ENCODE measurements around the gene LGMN. TPM values are rescaled to one million over a fixed set of nuclear protein-coding genes. Genes with fewer than 3 reads are reported as not detected.
"Not testable (repeated sequence)": the region's sequence is repeated elsewhere in the genome, so short reads cannot be mapped to it uniquely, and the experiment has no call there.

The LGMN gene
- total RNA-seq (2014; rRNA removed; shearing (Covaris generic)) = 51.5 and 62.2 TPM in 2 replicates

GRCh38 chr14:92748259-92749016, at the start of gene LGMN:
Gene LGMN (minus strand): TSS chr14:92748627. CDS start chr14:92732786, 15,841 bp downstream.
- peak; percentile 87 for DNase-seq (ENCODE audit: low spot score)

- no peak for DNase-seq (ENCODE audit: low spot score)
Observed at GRCh38 chr14:92794961-92795360, 46.5 kb upstream of the LGMN start.

DNA sequence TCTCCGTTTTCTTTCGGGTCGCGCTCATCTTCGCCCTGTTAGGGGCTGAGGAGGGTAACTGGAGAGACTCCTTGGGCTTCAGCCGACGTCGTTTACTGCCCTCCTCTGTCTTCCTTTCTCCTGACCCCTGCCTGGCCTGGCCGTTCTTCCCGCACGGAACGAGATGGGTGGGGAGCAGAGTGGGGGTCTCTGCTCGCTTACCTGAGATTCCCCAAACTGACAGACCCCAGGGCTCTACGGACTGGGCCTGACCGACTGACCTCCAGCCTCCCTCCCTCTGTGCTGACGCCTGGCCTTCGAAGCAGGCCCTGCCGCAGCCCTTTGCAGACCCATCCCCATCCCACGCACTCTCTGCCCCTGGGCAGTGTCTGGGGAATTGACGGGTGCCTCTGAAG, 46.1 kb upstream of the LGMN start:
- no peak for DNase-seq (ENCODE audit: low spot score)

GRCh38 chr14:92793709-92794546, 45.5 kb upstream of the LGMN start, which contains the start of gene GOLGA5:
Gene GOLGA5 (plus strand): TSS chr14:92794305. CDS start chr14:92797438, 3,133 bp downstream.
- DNase-seq (ENCODE audit: low spot score) = peak; percentile 94

GRCh38 chr14:92792885-92793284, 44.5 kb upstream of the LGMN start:
- no peak for DNase-seq (ENCODE audit: low spot score)

GRCh38 chr14:92789457-92790089, 41.1 kb upstream of the LGMN start:
- no peak for DNase-seq (ENCODE audit: low spot score)

DNA sequence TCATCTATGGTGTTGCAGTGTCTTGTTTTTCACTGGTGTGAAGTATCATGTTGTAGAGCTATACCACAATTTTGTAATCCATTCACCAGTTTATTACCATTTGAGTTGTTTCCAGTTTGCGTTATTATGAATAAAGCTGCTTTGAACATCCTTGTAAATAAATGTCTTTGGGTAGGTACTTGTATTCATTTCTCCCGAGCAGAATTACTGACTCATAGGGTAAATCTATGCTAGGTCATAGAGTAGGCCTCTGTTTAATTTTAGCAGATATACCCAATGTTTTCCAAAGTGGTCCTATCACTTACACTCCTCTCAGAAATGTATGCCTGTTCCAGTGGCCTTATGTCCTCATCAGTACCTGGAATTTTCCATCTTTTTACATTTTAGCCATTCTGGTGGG, 39.1 kb upstream of the LGMN start:
- no peak for DNase-seq (ENCODE audit: low spot score)

DNA sequence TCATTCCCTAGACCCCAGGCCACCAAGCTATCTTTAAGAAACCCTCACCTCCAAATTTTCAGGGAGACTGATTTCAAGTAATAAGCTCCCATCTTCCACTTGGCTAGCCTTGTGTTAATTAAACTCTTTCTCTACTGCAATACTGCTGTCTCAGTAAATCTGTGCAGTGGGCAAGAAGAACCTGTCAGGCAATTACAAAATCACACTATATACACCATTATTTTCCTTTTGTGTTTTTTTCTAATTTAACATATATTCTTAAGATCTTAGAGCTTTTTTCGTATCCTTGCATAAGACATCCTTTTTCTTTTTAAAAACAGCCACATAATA, 38.0 kb upstream of the LGMN start:
- no peak for DNase-seq (ENCODE audit: low spot score)

DNA sequence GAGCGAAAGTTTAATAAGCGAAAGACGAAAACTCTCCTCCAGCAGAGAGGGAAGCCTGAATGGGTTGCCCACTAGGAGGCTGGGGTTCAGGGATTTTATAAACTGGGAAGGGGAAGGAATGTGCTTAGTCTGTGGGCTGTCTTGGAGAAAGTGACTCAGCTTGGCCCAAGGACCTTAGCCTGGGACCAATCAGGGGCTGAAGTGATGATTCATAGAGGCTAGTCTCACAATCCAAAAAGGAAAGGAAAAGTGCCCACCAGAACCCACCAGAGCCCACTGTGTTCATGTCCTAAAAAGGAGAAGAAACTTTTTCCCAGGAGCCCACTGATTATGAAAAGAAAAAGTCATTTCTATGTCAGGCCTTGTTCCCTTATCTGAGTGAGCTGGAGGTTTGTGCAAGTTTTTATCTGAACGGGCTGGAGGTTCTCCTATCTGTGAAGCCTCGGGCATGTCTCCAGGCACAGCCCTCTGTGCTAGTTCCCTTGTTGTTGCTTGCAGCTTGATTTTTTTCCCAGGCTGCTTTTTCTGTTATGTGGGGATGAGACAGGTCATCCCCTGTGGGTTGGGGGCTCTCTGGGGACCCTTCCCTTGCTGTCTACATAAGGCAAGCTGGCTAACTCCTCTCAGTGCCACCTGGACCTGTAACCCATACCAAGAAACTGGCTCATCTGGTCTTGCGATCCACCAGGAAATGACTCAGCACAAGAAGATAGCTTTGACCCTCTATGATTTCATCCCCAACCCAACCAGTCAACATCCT, 37.4 kb upstream of the LGMN start:
- DNase-seq (ENCODE audit: low spot score) = no peak

DNA sequence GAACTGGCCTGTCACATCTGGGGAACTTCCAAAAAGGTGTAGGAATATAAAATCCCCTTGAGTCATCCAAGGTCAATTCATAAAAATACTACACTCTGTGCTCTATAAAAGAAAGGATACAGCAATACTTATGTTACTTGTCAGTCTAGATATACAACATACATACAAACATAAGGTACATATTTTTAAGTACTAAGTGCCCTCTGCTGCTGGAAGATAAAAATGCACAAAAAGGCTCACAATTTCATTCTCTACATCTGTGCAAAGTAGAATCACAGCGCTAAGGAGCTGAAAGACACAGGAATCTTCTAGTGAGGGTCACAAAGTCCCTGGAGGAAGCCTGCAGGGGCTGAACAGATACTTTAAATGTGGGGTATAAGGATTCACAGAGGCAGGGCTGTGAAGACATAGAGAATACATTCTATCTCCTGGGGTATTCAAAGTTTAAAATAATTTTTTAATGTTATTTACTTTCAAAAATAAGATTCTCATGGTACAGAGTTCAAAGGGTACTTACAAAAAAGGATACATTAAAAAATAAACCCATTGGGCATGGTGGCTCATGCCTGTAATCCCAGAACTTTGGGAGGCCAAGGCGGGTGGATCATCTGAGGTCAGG, 35.5 kb upstream of the LGMN start:
- DNase-seq (ENCODE audit: low spot score) = peak; percentile 66

GRCh38 chr14:92781350-92781749, 32.9 kb upstream of the LGMN start:
- no peak for DNase-seq (ENCODE audit: low spot score)

GRCh38 chr14:92780444-92781232, 32.2 kb upstream of the LGMN start:
- no peak for DNase-seq (ENCODE audit: low spot score)

DNA sequence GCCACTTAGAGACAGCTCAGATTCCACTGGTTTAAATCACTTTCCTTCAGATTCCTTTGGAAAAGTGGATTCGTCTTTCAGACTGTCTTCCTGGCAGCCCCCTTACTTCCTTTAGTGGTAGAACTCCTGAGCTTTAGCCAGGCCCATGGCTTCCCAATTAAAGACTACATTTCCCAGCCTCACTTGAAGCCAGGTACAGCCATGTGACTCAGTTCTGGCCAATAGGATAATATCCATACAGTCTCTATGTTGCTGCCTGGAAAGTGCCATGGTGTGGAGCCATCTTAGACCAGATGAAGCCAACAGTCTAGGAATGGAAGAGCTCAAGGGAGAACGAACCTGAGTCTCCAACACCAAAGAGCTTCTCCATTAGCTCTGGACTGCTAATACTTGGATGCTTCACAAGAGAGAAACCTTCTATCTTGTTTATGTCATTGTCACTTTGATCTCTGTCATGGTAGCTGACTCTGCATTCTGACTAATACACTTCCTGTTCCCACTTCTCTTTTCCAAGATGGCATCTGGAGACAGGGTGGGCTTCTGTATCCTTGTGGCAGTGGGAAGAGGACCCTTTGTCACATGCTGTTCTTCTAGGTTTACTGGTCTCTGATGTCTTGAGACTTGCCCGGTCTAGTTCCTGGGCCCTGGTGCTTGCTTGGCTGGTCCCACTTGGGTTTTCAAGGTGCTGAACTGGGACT, 30.6 kb upstream of the LGMN start:
- DNase-seq (ENCODE audit: low spot score) = not testable (repeated sequence)

DNA sequence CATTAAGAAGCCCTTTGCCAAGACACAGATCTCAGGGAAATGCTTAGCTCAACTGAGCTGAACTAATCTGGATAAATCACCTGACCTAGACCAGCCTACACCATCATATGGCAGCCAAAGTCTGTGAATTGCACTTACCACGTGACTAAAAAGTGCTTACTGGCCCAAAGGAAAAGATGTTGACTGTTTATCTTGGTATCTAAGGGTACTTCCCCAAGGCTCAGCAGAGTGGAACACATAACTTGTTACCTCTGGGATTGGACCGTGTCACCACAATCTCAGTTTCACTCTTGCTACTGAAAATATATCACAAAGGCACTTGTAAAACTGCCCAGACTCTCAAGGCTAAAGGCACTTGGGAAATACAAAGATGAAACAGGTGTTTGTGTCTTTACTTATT, 26.9 kb upstream of the LGMN start:
- not testable (repeated sequence) for DNase-seq (ENCODE audit: low spot score)

DNA sequence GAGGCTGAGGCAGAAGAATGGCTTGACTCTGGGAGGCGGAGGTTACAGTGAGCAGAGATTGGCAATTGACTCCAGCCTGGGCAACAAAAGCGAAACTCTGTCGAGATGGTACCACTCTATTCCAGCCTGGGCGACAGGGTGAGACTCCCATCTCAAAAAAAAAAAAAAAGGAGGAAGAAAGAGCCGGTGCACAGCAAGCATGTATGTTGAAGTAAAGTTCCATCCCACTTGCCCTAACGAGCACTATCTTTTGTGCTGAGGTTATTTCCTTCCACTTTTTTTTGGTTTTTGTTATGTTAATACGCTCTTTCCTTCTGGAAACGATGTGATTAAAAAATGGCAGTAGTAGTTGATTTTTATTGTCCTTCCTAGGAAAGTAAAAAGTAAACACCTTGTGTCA, 26.1 kb upstream of the LGMN start:
- DNase-seq (ENCODE audit: low spot score) = no peak

- no peak for DNase-seq (ENCODE audit: low spot score)
Observed at GRCh38 chr14:92770484-92770883, 22.1 kb upstream of the LGMN start.

- DNase-seq (ENCODE audit: low spot score) = no peak
Observed at GRCh38 chr14:92768795-92769194, 20.4 kb upstream of the LGMN start.

DNA sequence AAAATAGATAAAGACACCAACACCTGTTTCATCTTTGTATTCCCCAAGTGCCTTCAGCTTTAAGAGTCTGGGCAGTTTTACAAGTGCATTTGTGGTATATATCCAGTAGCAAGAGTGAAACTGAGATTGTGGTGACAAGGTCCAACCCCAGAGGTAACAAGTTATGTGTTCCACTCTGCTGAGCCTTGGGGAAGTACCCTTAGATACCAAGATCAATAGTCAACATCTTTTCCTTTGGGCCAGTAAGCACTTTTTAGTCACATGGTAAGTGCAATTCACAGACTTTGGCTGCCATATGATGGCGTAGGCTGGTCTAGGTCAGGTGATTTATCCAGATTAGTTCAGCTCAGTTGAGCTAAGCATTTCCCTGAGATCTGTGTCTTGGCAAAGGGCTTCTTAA, 19.8 kb upstream of the LGMN start:
- DNase-seq (ENCODE audit: low spot score) = not testable (repeated sequence)

Measured in HT-29 (cell line).